HUES6 (cell line): ENCODE measurements around the gene FAM227B.

Experiments used
- H3K27ac ChIP-seq: 2 replicates; pipeline ENCODE4 v1.7.0; 2013; ENCODE audit warnings: low read depth, mild to moderate bottlenecking, low read length, inconsistent platforms
- H3K27me3 ChIP-seq: 2 replicates; pipeline ENCODE4 v1.6.1; 2013; ENCODE audit warnings: low read length; ENCODE audit not compliant: control insufficient read depth, insufficient read depth
- H3K36me3 ChIP-seq: 2 replicates; pipeline ENCODE4 v1.6.1; 2013; ENCODE audit warnings: low read length; ENCODE audit not compliant: control insufficient read depth, insufficient read depth
- H3K4me1 ChIP-seq: 2 replicates; pipeline ENCODE4 v1.6.1; 2013; ENCODE audit warnings: low read length; ENCODE audit not compliant: control insufficient read depth, insufficient read depth
- H3K4me3 ChIP-seq: 2 replicates; pipeline ENCODE4 v1.5.1; 2013; ENCODE audit warnings: low read depth, low read length
- H3K9ac ChIP-seq: one replicate; pipeline ENCODE4 v1.6.1; 2013; ENCODE audit warnings: mild to moderate bottlenecking, low read length
- H3K9me3 ChIP-seq: 2 replicates; pipeline ENCODE4 v1.6.1; 2013; ENCODE audit warnings: low read depth, low read length; ENCODE audit not compliant: control insufficient read depth, insufficient read depth

FAM227B gene

DNA sequence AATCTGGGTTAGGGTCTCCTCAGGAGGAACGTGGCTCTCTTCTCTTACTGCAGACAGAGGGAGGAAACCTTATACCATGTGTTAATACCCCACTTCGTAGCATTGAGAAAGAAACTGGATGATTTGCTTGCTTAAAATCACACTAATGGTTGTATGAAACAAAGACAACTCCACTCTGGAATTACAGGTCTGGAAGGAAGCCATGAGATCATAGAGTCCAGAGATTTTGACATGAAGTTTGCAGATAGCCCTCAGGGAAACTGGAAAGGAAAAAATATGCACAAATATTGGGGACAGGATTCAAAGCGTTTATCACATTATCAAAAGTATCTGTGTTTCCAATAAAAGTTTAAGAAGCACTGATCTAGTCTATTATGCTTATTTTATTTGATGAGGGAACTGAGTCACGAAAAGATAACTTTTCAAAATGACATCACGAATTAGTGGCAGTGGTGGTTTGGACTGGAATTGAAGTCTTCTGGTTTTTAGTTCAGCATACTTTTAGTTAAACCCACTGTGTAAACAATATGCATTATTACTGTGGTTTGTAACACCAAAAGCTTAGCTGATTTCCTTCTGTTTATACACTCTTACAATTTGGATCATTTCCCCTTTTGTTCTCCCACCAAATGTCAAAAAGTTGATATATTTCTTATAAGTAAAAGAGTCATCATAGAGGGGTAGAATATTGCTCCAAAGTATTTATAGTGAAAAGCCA, 180.8 kb downstream of the FAM227B start:
- Histone ChIP-seq H3K27me3 (no peaks in the 10 kb centered on the region), H3K27ac (no peak overlapping the region), H3K9me3 (no peaks in the 10 kb centered on the region), H3K9ac (no peak overlapping the region), H3K36me3 (no peaks in the 10 kb centered on the region), H3K4me1 (peaks cover 10% of the 10 kb centered on the region; the same call in 1 of the 2 replicates), H3K4me3 (no peak overlapping the region)

DNA sequence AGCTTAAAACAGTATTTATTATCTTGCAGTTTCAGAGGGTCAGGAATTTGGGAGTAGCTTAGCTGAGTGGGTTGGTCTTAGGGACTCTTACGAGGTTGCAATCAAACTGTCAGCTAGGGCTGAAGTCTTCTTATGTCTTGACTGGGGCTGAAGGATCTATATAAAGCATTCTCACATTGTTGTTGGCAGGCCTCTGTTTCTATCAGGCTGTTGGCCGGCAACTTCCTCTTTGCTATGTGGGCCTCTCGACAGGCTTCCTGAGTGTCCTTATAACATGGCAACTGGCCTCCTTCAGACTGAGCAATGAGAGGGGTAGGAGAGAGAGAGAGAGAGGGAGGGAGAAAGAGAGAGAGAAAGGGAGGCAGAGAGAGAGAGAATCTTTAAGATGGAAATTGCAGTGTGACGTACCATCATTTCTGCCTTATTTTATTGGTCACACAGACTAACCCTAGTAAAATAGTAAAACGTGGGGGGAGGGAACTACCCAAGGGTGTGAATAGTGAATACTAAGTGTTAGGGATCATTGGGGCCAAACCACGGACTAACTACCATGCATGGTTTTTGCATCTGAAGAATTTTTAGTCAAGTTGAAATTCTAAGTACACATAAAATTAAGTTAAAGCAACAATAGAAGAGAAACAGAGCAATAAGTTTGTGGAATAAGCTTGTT, 181.5 kb downstream of the FAM227B start:
- H3K36me3 ChIP-seq = no peaks in the 10 kb centered on the region
- no peaks in the 10 kb centered on the region for H3K9me3 ChIP-seq
- no peak overlapping the region for H3K27ac ChIP-seq
- no peaks in the 10 kb centered on the region for H3K27me3 ChIP-seq
- no peak overlapping the region for H3K4me3 ChIP-seq
- H3K4me1 ChIP-seq = peaks cover 10% of the 10 kb centered on the region; the same call in 1 of the 2 replicates
- H3K9ac ChIP-seq = no peak overlapping the region

DNA sequence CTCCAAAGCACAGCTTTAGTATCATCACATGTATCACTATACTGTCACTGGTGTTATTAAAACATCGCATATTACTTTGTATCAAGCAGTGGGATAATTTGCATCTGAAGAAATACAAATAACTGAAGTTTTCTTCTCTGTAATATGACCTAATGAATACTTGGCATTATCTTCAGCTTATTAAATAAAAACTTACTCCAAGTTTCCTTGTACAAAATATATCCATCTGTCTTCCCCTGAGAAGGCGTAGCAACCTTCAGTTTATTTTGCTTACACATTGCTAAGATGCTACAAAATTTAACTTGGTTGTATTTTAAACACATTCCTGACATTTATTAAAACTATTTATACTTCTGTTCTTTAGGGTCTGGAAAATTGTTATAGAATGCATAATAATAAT, 183.9 kb downstream of the FAM227B start:
- no peak overlapping the region for H3K27ac ChIP-seq
- no peak overlapping the region for H3K4me3 ChIP-seq
- H3K4me1 ChIP-seq = peaks cover 4% of the 10 kb centered on the region; the same call in 1 of the 2 replicates
- H3K36me3 ChIP-seq = no peaks in the 10 kb centered on the region
- H3K27me3 ChIP-seq = no peaks in the 10 kb centered on the region
- no peak overlapping the region for H3K9ac ChIP-seq
- no peaks in the 10 kb centered on the region for H3K9me3 ChIP-seq

DNA sequence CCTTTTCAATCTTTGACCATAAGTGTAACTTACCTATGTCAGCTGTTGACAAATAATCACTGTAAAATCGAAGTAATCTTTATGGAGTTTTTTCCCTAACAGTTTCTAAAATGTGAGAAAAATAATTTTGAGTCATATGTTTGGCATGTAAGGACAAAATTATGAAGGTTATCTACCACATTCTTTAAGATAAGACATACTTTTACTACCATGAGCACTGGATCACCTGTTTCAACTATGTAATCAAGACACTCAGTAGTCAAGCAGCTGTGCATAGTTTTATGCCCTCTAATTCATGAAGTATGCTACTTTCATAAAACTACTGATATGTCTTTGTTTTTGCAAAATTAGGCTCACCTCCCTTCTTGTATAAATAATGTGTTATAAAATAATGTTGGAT, 185.4 kb downstream of the FAM227B start:
- H3K4me1 ChIP-seq = peaks cover 4% of the 10 kb centered on the region; the same call in 1 of the 2 replicates

DNA sequence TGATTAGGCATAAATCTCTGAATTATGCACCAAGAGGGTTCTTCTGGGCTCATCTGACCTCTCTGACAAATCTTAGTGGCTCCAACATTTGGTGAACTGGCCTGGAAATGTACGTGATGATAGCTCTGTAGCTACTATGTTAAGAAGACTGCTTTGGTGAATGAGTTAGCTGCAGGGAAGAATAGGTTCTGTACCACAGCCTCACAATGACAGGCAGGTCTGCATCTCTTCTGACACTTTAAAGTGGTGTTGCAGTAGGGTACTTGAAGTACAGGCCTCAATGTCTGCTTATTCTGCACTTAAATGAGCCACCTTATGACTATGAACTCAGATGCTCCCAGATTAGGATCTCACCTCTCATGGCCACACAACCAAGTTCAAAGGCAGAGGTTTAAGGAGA, 190.6 kb downstream of the FAM227B start:
- Histone ChIP-seq H3K27ac (no peak overlapping the region), H3K36me3 (no peaks in the 10 kb centered on the region), H3K9me3 (no peaks in the 10 kb centered on the region), H3K4me3 (no peak overlapping the region), H3K27me3 (no peaks in the 10 kb centered on the region), H3K9ac (no peak overlapping the region), H3K4me1 (no peaks in the 10 kb centered on the region)

More for the DNA sequence above, 185.4 kb downstream of the FAM227B start:
- Histone ChIP-seq H3K27me3 (no peaks in the 10 kb centered on the region), H3K9me3 (no peaks in the 10 kb centered on the region), H3K36me3 (no peaks in the 10 kb centered on the region), H3K9ac (no peak overlapping the region), H3K4me3 (no peak overlapping the region), H3K27ac (no peak overlapping the region)

- Histone ChIP-seq H3K9ac (no peak overlapping the region), H3K27ac (no peak overlapping the region), H3K4me3 (no peak overlapping the region), H3K9me3 (no peaks in the 10 kb centered on the region), H3K4me1 (no peaks in the 10 kb centered on the region), H3K27me3 (no peaks in the 10 kb centered on the region), H3K36me3 (no peaks in the 10 kb centered on the region)
Observed at GRCh38 chr15:49428409-49429095, 192.1 kb downstream of the FAM227B start.

- no peak overlapping the region for H3K27ac ChIP-seq
- H3K9ac ChIP-seq = no peak overlapping the region
- peaks cover 4% of the 10 kb centered on the region; the same call in 1 of the 2 replicates for H3K4me1 ChIP-seq
- H3K36me3 ChIP-seq = no peaks in the 10 kb centered on the region
- no peaks in the 10 kb centered on the region for H3K27me3 ChIP-seq
- H3K4me3 ChIP-seq = no peak overlapping the region
- H3K9me3 ChIP-seq = no peaks in the 10 kb centered on the region
Observed at GRCh38 chr15:49427372-49427771, 193.2 kb downstream of the FAM227B start.

DNA sequence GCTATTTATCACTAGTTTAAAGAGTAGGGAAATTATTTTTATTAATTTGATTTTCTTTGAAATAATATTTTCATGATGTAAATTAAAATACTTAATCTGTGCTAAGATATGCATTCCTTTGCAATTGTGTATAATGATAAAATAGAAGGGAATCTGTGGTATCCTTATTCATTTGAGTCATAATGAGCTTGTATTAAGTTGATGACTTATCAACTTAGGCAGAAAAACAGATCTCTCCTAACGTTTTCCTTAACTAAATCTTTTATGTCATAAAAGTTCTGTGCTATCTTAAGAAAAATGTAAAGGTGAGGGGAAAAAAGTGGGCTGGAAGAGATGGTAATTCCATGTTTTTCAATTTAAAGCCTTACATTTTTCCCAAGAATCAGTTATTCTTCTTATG, 195.7 kb downstream of the FAM227B start:
- Histone ChIP-seq H3K4me3 (no peak overlapping the region), H3K9ac (no peak overlapping the region), H3K9me3 (no peaks in the 10 kb centered on the region), H3K27me3 (no peaks in the 10 kb centered on the region), H3K27ac (no peak overlapping the region), H3K36me3 (no peaks in the 10 kb centered on the region), H3K4me1 (peaks cover 4% of the 10 kb centered on the region; the same call in 1 of the 2 replicates)

DNA sequence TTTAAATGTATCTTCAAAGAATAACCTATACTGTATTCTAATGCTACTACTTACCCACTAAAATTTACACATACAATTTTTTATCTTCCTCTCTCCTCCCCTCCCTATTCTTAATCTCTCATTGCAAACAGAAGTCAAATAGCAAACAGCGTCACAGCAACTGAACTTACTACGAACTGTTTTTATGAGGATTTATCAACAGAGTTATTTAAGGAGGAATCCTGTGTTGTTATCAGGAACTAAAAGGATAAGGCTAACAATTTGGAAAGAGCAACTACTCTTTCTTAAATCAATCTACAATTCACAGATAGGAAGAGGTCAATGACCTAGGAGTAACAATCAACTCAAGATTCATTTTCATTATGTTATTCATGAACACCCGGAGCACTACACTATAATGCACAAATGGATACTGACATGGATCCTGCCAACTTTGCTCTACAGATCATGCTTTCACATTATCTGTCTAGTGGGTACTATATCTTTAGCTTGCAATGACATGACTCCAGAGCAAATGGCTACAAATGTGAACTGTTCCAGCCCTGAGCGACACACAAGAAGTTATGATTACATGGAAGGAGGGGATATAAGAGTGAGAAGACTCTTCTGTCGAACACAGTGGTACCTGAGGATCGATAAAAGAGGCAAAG, 196.6 kb downstream of the FAM227B start:
- peaks cover 4% of the 10 kb centered on the region; the same call in 1 of the 2 replicates for H3K4me1 ChIP-seq
- H3K9me3 ChIP-seq = no peaks in the 10 kb centered on the region
- no peak overlapping the region for H3K4me3 ChIP-seq
- no peak overlapping the region for H3K27ac ChIP-seq
- no peaks in the 10 kb centered on the region for H3K27me3 ChIP-seq
- H3K36me3 ChIP-seq = no peaks in the 10 kb centered on the region
- no peak overlapping the region for H3K9ac ChIP-seq

GRCh38 chr15:49423021-49423420, 197.6 kb downstream of the FAM227B start, which contains the start of gene FGF7:
Gene FGF7, plus strand, starts transcription at chr15:49423242. Its CDS starts 1,056 bp downstream, at chr15:49424298.
- Histone ChIP-seq H3K9ac (no peak within 1 kb of the TSS), H3K27ac (no peak within 1 kb of the TSS), H3K36me3 (no peaks in the 10 kb centered on the region), H3K9me3 (no peaks in the 10 kb centered on the region), H3K27me3 (no peaks in the 10 kb centered on the region), H3K4me1 (peaks cover 4% of the 10 kb centered on the region; the same call in 1 of the 2 replicates), H3K4me3 (no peak within 1 kb of the TSS)
